H1 (cell line): ENCODE data around the gene SH3PXD2B. TPM values are rescaled to one million over a fixed set of nuclear protein-coding genes. Genes with fewer than 3 reads are reported as not detected.

ENCODE experiments used
- CTCF ChIA-PET: fragments of 300-600 bp; sonication (Branson Sonifier 250); formaldehyde crosslinking; loops from one replicate; lab custom pipeline; 2021; ENCODE audit not compliant: partially characterized antibody; lab: Charles Lee
- POLR2A ChIA-PET: fragments of 300-600 bp; sonication (Branson Sonifier 250); formaldehyde crosslinking; loops from one replicate; lab custom pipeline; 2021; ENCODE audit warnings: inconsistent platforms; ENCODE audit not compliant: partially characterized antibody; lab: Charles Lee
- DNase-seq, 2 experiments: peaks; one replicate each; pipeline versions ENCODE4 v3.0.0 to v3.0.0-alpha.2; 2010 to 2022; ENCODE audit warnings: low spot score in 2 of 2, low read depth in 1 of 2, mixed read lengths in 1 of 2
- FAIRE-seq: peaks from 2 replicates; lab custom pipeline; 2011; peaks lifted over from hg19 to GRCh38; lab: Jason Lieb, UNC
- H2AFZ ChIP-seq: 2 replicates; pipeline ENCODE4 v1.8.1; 2012; ENCODE audit warnings: low read length, inconsistent platforms
- H2AK5ac ChIP-seq: 2 replicates; pipeline ENCODE4 v1.6.1; 2013; ENCODE audit warnings: low read depth, low read length
- H2BK120ac ChIP-seq: replicated peaks from 2 replicates; pipeline ENCODE3; 2013; ENCODE audit warnings: low read depth, low read length, inconsistent platforms
- H2BK12ac ChIP-seq: 2 replicates; pipeline ENCODE4 v1.6.1; 2013; ENCODE audit warnings: low read depth, low read length
- H2BK15ac ChIP-seq: 2 replicates; pipeline ENCODE4 v1.6.1; 2013; ENCODE audit warnings: low read length
- H2BK20ac ChIP-seq: 2 replicates; pipeline ENCODE4 v1.6.1; 2013; ENCODE audit warnings: low read length
- H2BK5ac ChIP-seq: 2 replicates; pipeline ENCODE4 v1.6.1; 2013; ENCODE audit warnings: low read depth, low read length
- H3K14ac ChIP-seq: 2 replicates; pipeline ENCODE4 v1.6.1; 2013; ENCODE audit warnings: inconsistent platforms; ENCODE audit not compliant: insufficient read length
- H3K18ac ChIP-seq: 2 replicates; pipeline ENCODE4 v1.6.1; 2013; ENCODE audit warnings: low read length; ENCODE audit errors: extremely low read depth
- H3K23ac ChIP-seq: 2 replicates; pipeline ENCODE4 v1.6.1; 2013; ENCODE audit warnings: inconsistent platforms; ENCODE audit not compliant: insufficient read length
- H3K23me2 ChIP-seq: 2 replicates; pipeline ENCODE4 v1.6.1; 2013; ENCODE audit warnings: low read depth, low read length
- H3K27ac ChIP-seq: 2 replicates; pipeline ENCODE4 v1.6.1; 2011; ENCODE audit warnings: low read depth, low read length, inconsistent platforms
- H3K27me3 ChIP-seq, 4 experiments: replicated peaks in 1 of 4; 1 replicate in 1 of 4; 2 replicates in 3 of 4; pipeline versions ENCODE4 v1.6.1 to v1.8.1; 2011 to 2013; ENCODE audit warnings: low read length in 3 of 4, mild to moderate bottlenecking in 3 of 4, inconsistent platforms in 2 of 4, mixed read lengths in 2 of 4, moderate library complexity in 1 of 4; ENCODE audit not compliant: control insufficient read depth in 3 of 4, insufficient read depth in 3 of 4; ENCODE audit errors: extremely low read depth in 1 of 4
- H3K36me3 ChIP-seq, 4 experiments: 2 replicates each; pipeline versions ENCODE4 v1.6.1 to v1.8.1; 2011 to 2013; ENCODE audit warnings: mild to moderate bottlenecking in 4 of 4, low read length in 3 of 4, moderate library complexity in 2 of 4, control low read depth in 1 of 4, inconsistent platforms in 1 of 4; ENCODE audit not compliant: insufficient read depth in 4 of 4, control insufficient read depth in 2 of 4
- H3K4ac ChIP-seq: replicated peaks from 2 replicates; pipeline ENCODE3; 2013; ENCODE audit warnings: low read length, low read depth, mixed read lengths, inconsistent platforms; ENCODE audit not compliant: insufficient read length
- H3K4me1 ChIP-seq, 4 experiments: replicated peaks in 1 of 4; 1 replicate in 1 of 4; 2 replicates in 3 of 4; pipeline versions ENCODE4 v1.6.1 to v1.8.1; 2011 to 2013; ENCODE audit warnings: low read length in 3 of 4, inconsistent platforms in 2 of 4, mixed read lengths in 1 of 4; ENCODE audit not compliant: insufficient read depth in 4 of 4, control insufficient read depth in 3 of 4
- H3K4me2 ChIP-seq, 2 experiments: 2 replicates each; pipeline versions ENCODE4 v1.6.1 to v1.8.1; 2011 to 2013; ENCODE audit warnings: low read depth in 2 of 2, low read length in 2 of 2, control low read depth in 1 of 2, inconsistent platforms in 1 of 2, mild to moderate bottlenecking in 1 of 2; ENCODE audit not compliant: insufficient read depth in 1 of 2
- H3K4me3 ChIP-seq, 4 experiments: fragments of 200-600, 300-600 bp in 1 of 4; sonication (generic), shearing (Covaris generic), sonication (Bioruptor Twin) in 1 of 4; 2 replicates each; pipeline versions ENCODE4 v1.5.1 to v1.8.1; 2011 to 2016; ENCODE audit warnings: low read length in 4 of 4, low read depth in 3 of 4, control low read depth in 2 of 4, inconsistent platforms in 2 of 4, mild to moderate bottlenecking in 2 of 4, mixed read lengths in 1 of 4, moderate library complexity in 1 of 4; ENCODE audit not compliant: insufficient read depth in 2 of 4; ENCODE audit errors: extremely low read depth in 1 of 4
- H3K56ac ChIP-seq: replicated peaks from 2 replicates; pipeline ENCODE3; 2013; ENCODE audit warnings: low read depth, mild to moderate bottlenecking, mixed read lengths, low read length, inconsistent platforms; ENCODE audit not compliant: insufficient read length
- H3K79me1 ChIP-seq: 2 replicates; pipeline ENCODE4 v1.6.1; 2013; ENCODE audit warnings: low read depth, low read length, control low read depth
- H3K79me2 ChIP-seq, 2 experiments: 2 replicates each; pipeline versions ENCODE4 v1.6.1 to v1.8.1; 2012 to 2013; ENCODE audit warnings: low read length in 2 of 2, mild to moderate bottlenecking in 2 of 2, inconsistent platforms in 1 of 2; ENCODE audit not compliant: insufficient read depth in 2 of 2, control insufficient read depth in 1 of 2
- H3K9ac ChIP-seq, 4 experiments: replicated peaks in 1 of 4; 1 replicate in 1 of 4; 2 replicates in 3 of 4; pipeline versions ENCODE4 v1.6.1 to v1.8.1; 2011 to 2013; ENCODE audit warnings: low read depth in 3 of 4, low read length in 3 of 4, control low read depth in 2 of 4, mild to moderate bottlenecking in 2 of 4, moderate library complexity in 2 of 4, inconsistent platforms in 1 of 4; ENCODE audit errors: extremely low read depth in 1 of 4
- H3K9me3 ChIP-seq, 2 experiments: 2 replicates each; pipeline versions ENCODE4 v1.6.1 to v1.8.1; 2012 to 2013; ENCODE audit warnings: mild to moderate bottlenecking in 2 of 2, moderate library complexity in 2 of 2, control low read depth in 1 of 2, inconsistent platforms in 1 of 2, low read depth in 1 of 2, low read length in 1 of 2, mixed read lengths in 1 of 2; ENCODE audit not compliant: insufficient read depth in 2 of 2
- H4K20me1 ChIP-seq, 2 experiments: replicated peaks in 1 of 2; 2 replicates each; pipeline versions ENCODE3 to v1.8.1; 2011 to 2013; ENCODE audit warnings: inconsistent platforms in 2 of 2, low read length in 2 of 2, mild to moderate bottlenecking in 1 of 2; ENCODE audit not compliant: insufficient read depth in 2 of 2, control insufficient read depth in 1 of 2
- H4K5ac ChIP-seq: 2 replicates; pipeline ENCODE4 v1.6.1; 2013; ENCODE audit warnings: low read length, low read depth, mixed read lengths, inconsistent platforms; ENCODE audit not compliant: insufficient read length
- H4K8ac ChIP-seq: 2 replicates; pipeline ENCODE4 v1.8.0; 2013; ENCODE audit warnings: mild to moderate bottlenecking, moderate library complexity, low read length, inconsistent platforms; ENCODE audit not compliant: insufficient read depth; ENCODE audit errors: extremely low read depth
- H4K91ac ChIP-seq: replicated peaks from 2 replicates; pipeline ENCODE3; 2013; ENCODE audit warnings: low read length, mixed read lengths, inconsistent platforms; ENCODE audit not compliant: insufficient read length
- EGR1 ChIP-seq: IDR thresholded peaks from 2 replicates; pipeline ENCODE4 v1.6.1; 2011; ENCODE audit warnings: low read depth, low read length, borderline replicate concordance
- SP2 ChIP-seq: IDR thresholded peaks from 2 replicates; pipeline ENCODE4 v1.6.1; 2012; ENCODE audit warnings: mild to moderate bottlenecking, low read length, inconsistent platforms
- TCF12 ChIP-seq: IDR thresholded peaks from 2 replicates; pipeline ENCODE4 v1.6.1; 2011; ENCODE audit warnings: low read depth, mild to moderate bottlenecking, low read length
- WGBS, 2 experiments: shearing (Covaris generic) in 1 of 2; methylation state at CpG; one replicate each; pipeline versions ENCODE4 v1.1.6 to v1.1.7; 2013 to 2015; ENCODE audit warnings: low lambda C conversion rate in 2 of 2, mixed read lengths in 2 of 2, inconsistent platforms in 1 of 2, low coverage in 1 of 2, missing lambda C conversion rate in 1 of 2; ENCODE audit not compliant: insufficient replicate concordance in 2 of 2, insufficient coverage in 1 of 2, insufficient read length in 1 of 2; ENCODE audit errors: extremely low coverage in 1 of 2, missing lambda C conversion rate in 1 of 2; 5-methylcytosine and 5-hydroxymethylcytosine counted together
- polyA plus RNA-seq, 7 experiments: library from polyadenylated mRNA; depleted of rRNA in 3 of 7; stranded (reverse) in 5 of 7; unstranded in 2 of 7; fragments of >200 nt in 5 of 7; fragments of 200-250 nt in 2 of 7; gene quantifications; 1 replicate in 5 of 7; 2 replicates in 1 of 7; 4 replicates in 1 of 7; pipeline versions ENCODE4 v1.2.1 to v1.2.3, GENCODE V29; 2011 to 2013; ENCODE audit warnings: missing spikeins in 2 of 7, mixed read lengths in 2 of 7
- total RNA-seq: library from RNA; stranded (reverse); fragmentation: NEBNext Ultra II Directional; extraction: Animal tissue kit (Norgen Biotek cat#: 25700); gene quantifications from 2 replicates; pipeline ENCODE4 v1.2.1, GENCODE V29; 2021
- TF ChIP-seq, protein P1 (sequence below): IDR thresholded peaks from 2 replicates; pipeline ENCODE4 v1.6.1; 2012; ENCODE audit warnings: inconsistent platforms
- TF ChIP-seq, protein P2 (sequence below): IDR thresholded peaks from 2 replicates; pipeline ENCODE4 v1.6.1; 2011; ENCODE audit warnings: low read length, improper control_type of control experiment

Gene SH3PXD2B
- total and polyA plus RNA-seq, 2 of the 8 experiments (the other 6 are each of a cell fraction or from before 2014, with no cell fraction given), result 32.9 to 72.9 TPM

DNA sequence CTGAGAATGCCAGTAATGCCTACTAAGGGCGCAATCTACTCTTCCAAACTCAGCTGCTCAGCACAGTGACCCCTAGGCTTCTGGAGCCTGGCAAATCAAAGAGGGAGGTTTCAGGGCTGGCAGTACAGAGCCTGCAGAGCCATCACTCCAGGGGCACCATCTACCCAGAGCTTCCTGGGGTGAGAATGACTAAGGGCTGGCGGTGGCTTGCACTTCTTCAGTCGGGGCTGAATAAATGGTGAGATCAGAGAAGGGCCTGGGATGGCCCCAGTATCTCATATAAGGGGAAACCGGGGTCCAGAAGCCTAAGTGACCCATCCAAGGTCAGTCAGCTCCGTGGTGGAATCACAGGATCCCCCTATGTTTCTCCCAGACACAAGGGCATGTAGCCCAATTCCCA lies 5.3 kb downstream of the SH3PXD2B start:
- whole genome bisulfite sequencing, 2 experiments, result 93% methylated on average over 5 of the region's 5 CpGs; no CpG with 5 or more reads in 1 of the 2 experiments
- Histone ChIP-seq H4K5ac (no peak overlapping the region), H3K14ac (no peak overlapping the region), H3K9ac (no peak overlapping the region), H3K4me2 (no peak overlapping the region), H3K79me1 (peaks cover 21% of the 10 kb centered on the region), H2BK15ac (no peak overlapping the region), H3K9me3 (no peaks in the 10 kb centered on the region), H3K27me3 (no peaks in the 10 kb centered on the region), H3K23me2 (peaks cover 1% of the 10 kb centered on the region; the same call in 1 of the 2 replicates), H2BK20ac (no peak overlapping the region), H3K27ac (no peak overlapping the region), H4K91ac (no peak overlapping the region), H2AFZ (no peak overlapping the region), H2BK120ac (no peak overlapping the region), H3K4me1 (peaks cover 6 to 13% (median 12%) of the 10 kb centered on the region in 4 experiments), H3K4me3 (no peak overlapping the region), H3K4ac (no peak overlapping the region), H4K8ac (no peak overlapping the region), H3K23ac (no peak overlapping the region), H4K20me1 (peaks cover 38 to 60% of the 10 kb centered on the region in 2 experiments), H3K36me3 (peaks cover 0 to 3% (median 0%) of the 10 kb centered on the region in 4 experiments; a peak in 2 of 8 replicates), H3K18ac (no peak overlapping the region), H2BK5ac (no peak overlapping the region), H2BK12ac (no peak overlapping the region), H3K56ac (no peak overlapping the region), H2AK5ac (no peak overlapping the region), H3K79me2 (peaks cover 8 to 93% of the 10 kb centered on the region in 2 experiments)
- DNase-seq (no peak), FAIRE-seq (no peak)
- ChIA-PET CTCF (interaction anchor here (1.1 to 5.5 kb wide), 3 partner anchors 12 to 23 kb away, joined by 3 to 94 read pairs (median 41); no protein-coding TSS in a partner anchor), POLR2A (interaction anchor here (0.7 kb wide), 1 partner anchor 108 kb away, joined by 3 read pairs; no protein-coding TSS in a partner anchor)
- TF ChIP-seq, protein P1, sequence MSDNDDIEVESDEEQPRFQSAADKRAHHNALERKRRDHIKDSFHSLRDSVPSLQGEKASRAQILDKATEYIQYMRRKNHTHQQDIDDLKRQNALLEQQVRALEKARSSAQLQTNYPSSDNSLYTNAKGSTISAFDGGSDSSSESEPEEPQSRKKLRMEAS, result no peak
- TF ChIP-seq, protein P2, sequence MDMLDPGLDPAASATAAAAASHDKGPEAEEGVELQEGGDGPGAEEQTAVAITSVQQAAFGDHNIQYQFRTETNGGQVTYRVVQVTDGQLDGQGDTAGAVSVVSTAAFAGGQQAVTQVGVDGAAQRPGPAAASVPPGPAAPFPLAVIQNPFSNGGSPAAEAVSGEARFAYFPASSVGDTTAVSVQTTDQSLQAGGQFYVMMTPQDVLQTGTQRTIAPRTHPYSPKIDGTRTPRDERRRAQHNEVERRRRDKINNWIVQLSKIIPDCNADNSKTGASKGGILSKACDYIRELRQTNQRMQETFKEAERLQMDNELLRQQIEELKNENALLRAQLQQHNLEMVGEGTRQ, result no peak
- TF ChIP-seq TCF12, result no peak
- no peak for TF ChIP-seq SP2
- no peak for TF ChIP-seq EGR1
